Muscle layer of duodenum (tissue), 2 donors: ENCODE results near the gene FGF2.

ENCODE experiments used
- H3K27ac ChIP-seq: one replicate; pipeline ENCODE4 v1.7.0; 2013; ENCODE audit warnings: mild to moderate bottlenecking, low read length
- H3K27me3 ChIP-seq: one replicate; pipeline ENCODE4 v1.7.0; 2013; ENCODE audit warnings: low read depth, mild to moderate bottlenecking, control low read depth, low read length
- H3K36me3 ChIP-seq, 2 donors: one replicate each; pipeline ENCODE4 v1.7.0; 2013; ENCODE audit warnings: low read length in 2 of 2, control low read depth in 1 of 2, mild to moderate bottlenecking in 1 of 2; ENCODE audit not compliant: insufficient read depth in 2 of 2, control insufficient read depth in 1 of 2
- H3K4me1 ChIP-seq, 2 donors: one replicate each; pipeline ENCODE4 v1.7.0; 2013; ENCODE audit warnings: low read length in 2 of 2, mild to moderate bottlenecking in 2 of 2, control low read depth in 1 of 2, moderate library complexity in 1 of 2; ENCODE audit not compliant: insufficient read depth in 2 of 2, control insufficient read depth in 1 of 2
- H3K4me3 ChIP-seq, 2 donors: one replicate each; pipeline ENCODE4 v1.7.0; 2013; ENCODE audit warnings: low read length in 2 of 2, low read depth in 1 of 2, mild to moderate bottlenecking in 1 of 2
- H3K9me3 ChIP-seq, 2 donors: one replicate each; pipeline ENCODE4 v1.7.0; 2013; ENCODE audit warnings: low read length in 2 of 2, control low read depth in 1 of 2, mild to moderate bottlenecking in 1 of 2; ENCODE audit not compliant: control insufficient read depth in 1 of 2
- donor health status: healthy.

Gene FGF2

GRCh38 chr4:122873821-122874593 is 47.4 kb downstream of the FGF2 start:
- Histone ChIP-seq H3K27ac (no peak overlapping the region), H3K36me3 (peaks cover 0 to 4% of the 10 kb centered on the region in 2 donors), H3K4me3 (no peak overlapping the region), H3K9me3 (no peaks in the 10 kb centered on the region), H3K27me3 (no peaks in the 10 kb centered on the region), H3K4me1 (no peaks in the 10 kb centered on the region)

- no peaks in the 10 kb centered on the region for H3K27me3 ChIP-seq
These were observed 49.3 kb downstream of the FGF2 start for GRCh38 chr4:122875949-122876348.

GRCh38 chr4:122876456-122876855 is 49.8 kb downstream of the FGF2 start:
- H3K36me3 ChIP-seq = peaks cover 0 to 15% of the 10 kb centered on the region in 2 donors
- no peaks in the 10 kb centered on the region for H3K4me1 ChIP-seq
- no peaks in the 10 kb centered on the region for H3K27me3 ChIP-seq
- H3K4me3 ChIP-seq = no peak overlapping the region
- H3K9me3 ChIP-seq = no peaks in the 10 kb centered on the region
- H3K27ac ChIP-seq = no peak overlapping the region

More at GRCh38 chr4:122875949-122876348, 49.3 kb downstream of the FGF2 start:
- H3K27ac ChIP-seq = no peak overlapping the region
- no peaks in the 10 kb centered on the region for H3K4me1 ChIP-seq
- H3K9me3 ChIP-seq = no peaks in the 10 kb centered on the region
- H3K4me3 ChIP-seq = no peak overlapping the region
- peaks cover 0 to 10% of the 10 kb centered on the region in 2 donors for H3K36me3 ChIP-seq

- Histone ChIP-seq H3K4me3 (no peak overlapping the region), H3K4me1 (no peaks in the 10 kb centered on the region), H3K9me3 (no peaks in the 10 kb centered on the region), H3K27me3 (no peaks in the 10 kb centered on the region), H3K36me3 (peaks cover 0 to 19% of the 10 kb centered on the region in 2 donors), H3K27ac (no peak overlapping the region)
These were observed 52.4 kb downstream of the FGF2 start for GRCh38 chr4:122879001-122879400.

- Histone ChIP-seq H3K4me1 (no peaks in the 10 kb centered on the region), H3K27me3 (no peaks in the 10 kb centered on the region), H3K27ac (no peak overlapping the region), H3K36me3 (peaks cover 0 to 22% of the 10 kb centered on the region in 2 donors), H3K4me3 (no peak overlapping the region), H3K9me3 (no peaks in the 10 kb centered on the region)
These were observed 56.5 kb downstream of the FGF2 start for GRCh38 chr4:122882857-122883735.

- Histone ChIP-seq H3K9me3 (no peaks in the 10 kb centered on the region), H3K4me3 (no peak overlapping the region), H3K36me3 (peaks cover 0 to 19% of the 10 kb centered on the region in 2 donors), H3K27me3 (no peaks in the 10 kb centered on the region), H3K4me1 (no peaks in the 10 kb centered on the region), H3K27ac (no peak overlapping the region)
These were observed 57.9 kb downstream of the FGF2 start for GRCh38 chr4:122884499-122884898.

GRCh38 chr4:122889726-122890125 is 63.1 kb downstream of the FGF2 start:
- Histone ChIP-seq H3K4me1 (peaks cover 0 to 7% of the 10 kb centered on the region in 2 donors), H3K4me3 (no peak overlapping the region), H3K27me3 (no peaks in the 10 kb centered on the region), H3K27ac (no peak overlapping the region), H3K9me3 (no peaks in the 10 kb centered on the region), H3K36me3 (peaks cover 7 to 9% of the 10 kb centered on the region in 2 donors)

GRCh38 chr4:122890147-122890795 is 63.6 kb downstream of the FGF2 start:
- Histone ChIP-seq H3K4me3 (no peak overlapping the region), H3K27me3 (no peaks in the 10 kb centered on the region), H3K27ac (no peak overlapping the region), H3K36me3 (peaks cover 7 to 9% of the 10 kb centered on the region in 2 donors), H3K9me3 (no peaks in the 10 kb centered on the region), H3K4me1 (peaks cover 0 to 7% of the 10 kb centered on the region in 2 donors)

- Histone ChIP-seq H3K4me1 (peaks cover 0 to 11% of the 10 kb centered on the region in 2 donors), H3K27me3 (no peaks in the 10 kb centered on the region)
These were observed 68.2 kb downstream of the FGF2 start for GRCh38 chr4:122894827-122895226.

GRCh38 chr4:122895336-122895995 is 68.8 kb downstream of the FGF2 start:
- no peaks in the 10 kb centered on the region for H3K9me3 ChIP-seq
- no peak overlapping the region for H3K4me3 ChIP-seq
- peaks cover 0 to 6% of the 10 kb centered on the region in 2 donors for H3K4me1 ChIP-seq
- H3K27me3 ChIP-seq = no peaks in the 10 kb centered on the region
- H3K36me3 ChIP-seq = peaks cover 0 to 13% of the 10 kb centered on the region in 2 donors
- no peak overlapping the region for H3K27ac ChIP-seq

More at GRCh38 chr4:122894827-122895226, 68.2 kb downstream of the FGF2 start:
- Histone ChIP-seq H3K9me3 (no peaks in the 10 kb centered on the region), H3K36me3 (peaks cover 0 to 13% of the 10 kb centered on the region in 2 donors), H3K4me3 (no peak overlapping the region), H3K27ac (no peak overlapping the region)
